RWPE2 (cell line): ENCODE data around the gene LRRK1.

Experiments
- ATAC-seq: fragments of 200-7000 bp; cut with Tn5 transposase; 3 replicates; pipeline ENCODE4 v1.9.1; 2021; ENCODE audit warnings: low read depth
- DNase-seq: peaks from one replicate; pipeline ENCODE4 v3.0.0-alpha.2; 2020; ENCODE audit warnings: low spot score
- H3K27ac ChIP-seq: fragments of 450-650 bp; 2 replicates; pipeline ENCODE4 v1.5.1; 2017; ENCODE audit warnings: mild to moderate bottlenecking; ENCODE audit not compliant: poor library complexity, severe bottlenecking
- H3K27me3 ChIP-seq: fragments of 250-450 bp; sonication (Bioruptor Pico); 2 replicates; pipeline ENCODE4 v1.5.1; 2021; ENCODE audit warnings: mild to moderate bottlenecking, moderate library complexity; ENCODE audit not compliant: insufficient read depth, poor library complexity, severe bottlenecking
- H3K36me3 ChIP-seq: fragments of 250-450 bp; sonication (Bioruptor Pico); 2 replicates; pipeline ENCODE4 v1.5.1; 2020; ENCODE audit warnings: low read depth, mild to moderate bottlenecking, moderate library complexity
- H3K4me1 ChIP-seq: fragments of 250-450 bp; sonication (Bioruptor Pico); 2 replicates; pipeline ENCODE4 v1.5.1; 2021; ENCODE audit warnings: mild to moderate bottlenecking, moderate library complexity; ENCODE audit not compliant: insufficient read depth, poor library complexity, severe bottlenecking
- H3K4me3 ChIP-seq: fragments of 250-450 bp; sonication (Bioruptor Pico); 2 replicates; pipeline ENCODE4 v1.5.1; 2021; ENCODE audit warnings: mild to moderate bottlenecking, moderate library complexity; ENCODE audit not compliant: severe bottlenecking
- H3K9me3 ChIP-seq: fragments of 250-450 bp; sonication (Bioruptor Pico); 2 replicates; pipeline ENCODE4 v1.5.1; 2021; ENCODE audit warnings: mild to moderate bottlenecking, moderate library complexity; ENCODE audit not compliant: severe bottlenecking
- TF ChIP-seq, protein P1 (sequence below): fragments of 450-650 bp; IDR thresholded peaks from one replicate; pipeline ENCODE4 v1.5.1; 2017; ENCODE audit warnings: mild to moderate bottlenecking, moderate library complexity; ENCODE audit not compliant: poor library complexity, severe bottlenecking

The LRRK1 gene

DNA sequence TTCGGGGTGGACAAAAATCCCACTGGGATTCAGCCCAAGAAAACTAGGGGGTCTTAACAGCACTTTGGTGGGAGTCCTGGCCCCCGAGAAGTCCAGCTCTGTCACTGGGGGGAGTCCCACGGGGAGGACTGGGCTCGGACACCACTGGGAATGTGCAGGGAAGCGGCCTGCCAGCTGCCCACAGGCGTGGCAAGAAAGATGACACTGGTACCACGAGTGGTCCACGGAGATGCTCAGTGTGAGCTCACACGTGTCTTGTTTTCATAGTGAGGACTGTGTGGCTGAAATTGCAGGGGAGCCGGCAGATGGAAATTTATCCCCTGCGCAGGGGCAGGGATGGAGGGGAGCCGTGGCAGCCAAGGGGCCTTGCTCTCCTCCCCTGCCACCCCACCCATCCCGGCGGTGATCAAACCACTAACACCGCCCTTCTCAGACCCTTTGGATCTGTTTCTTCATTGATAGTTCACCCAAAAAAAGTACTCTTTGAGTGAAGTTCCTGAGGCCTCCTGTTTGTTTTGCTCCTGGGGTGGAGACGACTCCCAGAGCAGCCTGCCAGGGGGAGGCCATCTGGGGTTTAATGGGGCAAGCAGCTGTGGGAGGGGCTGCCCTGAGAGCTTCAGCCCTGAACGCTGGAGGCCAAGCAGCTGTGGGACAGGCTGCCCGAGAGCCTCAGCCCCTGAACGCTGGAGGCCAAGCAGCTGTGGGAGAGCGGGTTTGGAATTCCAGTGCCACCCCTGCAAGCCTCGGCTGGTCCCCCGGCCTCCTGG, 130.9 kb downstream of the LRRK1 start:
- Histone ChIP-seq H3K9me3 (no peaks in the 10 kb centered on the region), H3K4me3 (no peak overlapping the region), H3K4me1 (no peaks in the 10 kb centered on the region), H3K36me3 (peaks cover 24% of the 10 kb centered on the region), H3K27me3 (no peaks in the 10 kb centered on the region), H3K27ac (no peak overlapping the region)
- TF ChIP-seq, protein P1, sequence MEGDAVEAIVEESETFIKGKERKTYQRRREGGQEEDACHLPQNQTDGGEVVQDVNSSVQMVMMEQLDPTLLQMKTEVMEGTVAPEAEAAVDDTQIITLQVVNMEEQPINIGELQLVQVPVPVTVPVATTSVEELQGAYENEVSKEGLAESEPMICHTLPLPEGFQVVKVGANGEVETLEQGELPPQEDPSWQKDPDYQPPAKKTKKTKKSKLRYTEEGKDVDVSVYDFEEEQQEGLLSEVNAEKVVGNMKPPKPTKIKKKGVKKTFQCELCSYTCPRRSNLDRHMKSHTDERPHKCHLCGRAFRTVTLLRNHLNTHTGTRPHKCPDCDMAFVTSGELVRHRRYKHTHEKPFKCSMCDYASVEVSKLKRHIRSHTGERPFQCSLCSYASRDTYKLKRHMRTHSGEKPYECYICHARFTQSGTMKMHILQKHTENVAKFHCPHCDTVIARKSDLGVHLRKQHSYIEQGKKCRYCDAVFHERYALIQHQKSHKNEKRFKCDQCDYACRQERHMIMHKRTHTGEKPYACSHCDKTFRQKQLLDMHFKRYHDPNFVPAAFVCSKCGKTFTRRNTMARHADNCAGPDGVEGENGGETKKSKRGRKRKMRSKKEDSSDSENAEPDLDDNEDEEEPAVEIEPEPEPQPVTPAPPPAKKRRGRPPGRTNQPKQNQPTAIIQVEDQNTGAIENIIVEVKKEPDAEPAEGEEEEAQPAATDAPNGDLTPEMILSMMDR: no peak
- no peak for ATAC-seq
- DNase-seq: peak; percentile 60

DNA sequence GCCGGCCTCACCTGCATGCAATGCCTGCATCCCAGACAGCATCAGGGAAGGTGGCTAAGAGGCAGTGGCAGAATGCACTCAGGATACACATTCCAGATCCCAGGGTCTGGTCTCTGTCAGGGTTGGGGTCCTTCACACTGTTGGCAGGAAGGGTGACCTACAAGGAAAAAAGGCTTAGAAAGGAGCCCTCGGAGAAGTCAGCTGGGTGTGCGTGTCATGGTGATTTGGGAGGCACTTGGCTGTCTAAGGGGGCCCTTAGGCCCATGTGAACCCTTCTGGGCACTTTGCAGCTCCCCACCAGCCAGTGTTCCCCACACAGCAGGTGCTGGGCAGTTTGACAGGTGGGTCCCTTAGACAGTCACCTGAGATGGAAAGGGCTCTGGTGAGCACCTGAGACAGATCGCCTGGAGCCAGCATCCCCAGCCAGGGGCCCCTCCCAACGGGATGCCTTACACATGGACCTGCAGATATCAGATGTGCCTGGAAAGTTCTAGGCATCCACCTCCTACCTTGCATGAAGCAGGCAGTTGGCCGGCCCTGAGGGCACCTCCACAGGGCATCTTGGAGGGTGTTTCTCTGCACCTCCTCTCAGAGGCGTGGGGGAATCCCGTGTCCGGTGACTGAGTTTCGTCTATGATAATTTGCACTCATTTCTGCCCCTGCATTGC, 131.6 kb downstream of the LRRK1 start:
- H3K9me3 ChIP-seq: no peaks in the 10 kb centered on the region
- no peak overlapping the region for H3K4me3 ChIP-seq
- peak; percentile 61 for DNase-seq
- no peaks in the 10 kb centered on the region for H3K4me1 ChIP-seq
- H3K36me3 ChIP-seq: peaks cover 31% of the 10 kb centered on the region
- TF ChIP-seq, protein P1: no peak
- no peak for ATAC-seq
- no peak overlapping the region for H3K27ac ChIP-seq
- H3K27me3 ChIP-seq: no peaks in the 10 kb centered on the region

DNA sequence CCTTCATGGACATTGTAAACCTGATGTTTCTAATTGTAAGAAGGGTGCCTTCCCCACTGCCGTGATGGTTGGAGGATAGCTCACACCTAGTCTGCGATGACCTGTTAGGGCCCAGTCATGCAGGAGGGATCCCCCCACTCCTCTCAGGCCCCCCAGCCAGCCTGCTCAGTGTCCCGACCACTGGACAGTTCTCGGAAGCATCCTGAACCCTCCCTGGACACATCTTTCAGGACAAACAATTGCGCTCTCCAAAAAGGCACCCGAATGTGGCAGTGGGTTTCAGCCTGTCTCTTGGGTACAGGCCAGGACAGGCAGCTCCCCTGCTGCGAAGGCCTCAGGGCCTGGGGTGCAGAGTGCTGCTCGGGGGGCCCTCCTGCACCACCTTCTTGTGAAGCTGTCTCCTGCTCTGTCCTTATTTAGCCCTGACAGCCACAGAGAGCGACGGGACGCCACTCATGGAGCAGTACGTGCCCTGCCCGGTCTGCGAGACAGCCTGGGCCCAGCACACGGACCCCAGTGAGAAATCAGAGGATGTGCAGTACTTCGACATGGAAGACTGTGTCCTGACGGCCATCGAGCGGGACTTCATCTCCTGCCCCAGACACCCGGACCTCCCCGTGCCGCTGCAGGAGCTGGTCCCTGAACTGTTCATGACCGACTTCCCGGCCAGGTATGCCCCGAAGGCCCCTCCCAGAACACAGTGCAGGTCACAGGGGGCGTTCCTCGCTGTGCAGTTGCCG, 132.3 kb downstream of the LRRK1 start:
- TF ChIP-seq, protein P1: no peak
- no peak for ATAC-seq
- no peaks in the 10 kb centered on the region for H3K27me3 ChIP-seq
- DNase-seq: peak; percentile 72
- no peaks in the 10 kb centered on the region for H3K9me3 ChIP-seq
- H3K36me3 ChIP-seq: peaks cover 36% of the 10 kb centered on the region
- no peak overlapping the region for H3K4me3 ChIP-seq
- H3K27ac ChIP-seq: no peak overlapping the region
- no peaks in the 10 kb centered on the region for H3K4me1 ChIP-seq

DNA sequence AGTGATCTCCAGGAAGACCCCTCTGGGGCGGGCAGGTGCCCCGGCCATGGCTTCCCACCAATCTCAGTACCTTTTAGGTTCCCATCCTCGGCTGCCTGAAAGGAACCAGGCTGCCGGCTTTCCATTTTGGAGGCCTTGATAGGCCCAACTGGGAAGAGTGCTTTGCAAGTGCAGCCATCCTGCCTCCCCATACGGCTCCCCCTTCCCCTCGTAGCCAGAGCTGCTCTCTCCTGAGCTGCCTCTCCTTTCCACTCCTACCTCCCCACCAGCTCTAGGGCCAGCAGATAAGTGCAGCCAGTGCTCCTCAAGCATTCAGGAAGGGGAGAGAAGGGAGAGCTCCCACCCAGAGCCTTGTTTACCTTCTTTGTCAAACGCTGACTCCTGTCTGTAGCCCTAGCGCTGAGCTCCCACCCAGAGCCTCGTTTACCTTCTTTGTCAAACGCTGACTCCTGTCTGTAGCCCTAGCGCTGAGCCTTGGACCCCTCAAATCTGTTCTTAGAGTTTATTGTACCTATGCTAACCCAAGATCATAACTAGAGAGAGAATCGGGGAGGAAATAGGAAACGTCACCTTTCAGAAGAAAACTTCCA, 133.0 kb downstream of the LRRK1 start:
- DNase-seq (no peak), ATAC-seq (no peak)
- no peak overlapping the region for H3K4me3 ChIP-seq
- no peaks in the 10 kb centered on the region for H3K27me3 ChIP-seq
- H3K9me3 ChIP-seq: no peaks in the 10 kb centered on the region
- peaks cover 36% of the 10 kb centered on the region for H3K36me3 ChIP-seq
- TF ChIP-seq, protein P1: no peak
- H3K27ac ChIP-seq: no peak overlapping the region
- H3K4me1 ChIP-seq: no peaks in the 10 kb centered on the region
